ENCODE results near the gene ELF5.

GRCh38 chr11:34466802-34467488 lies 46.6 kb downstream of the ELF5 start:
- TF ChIP-seq CTCF (IDR thresholded peaks at IDR 0.05; ENCODE audit: low read depth, low read length) (no peak), POLR2A (IDR thresholded peaks at IDR 0.05; ENCODE audit: extremely low read depth, insufficient read length) (no peak), MYC (IDR thresholded peaks at IDR 0.05; ENCODE audit: low read depth, low read length) (no peak), MAX (IDR thresholded peaks at IDR 0.05; ENCODE audit: low read depth, low read length) (no peak)

Data from NB4 (cell line).